Esophagus squamous epithelium (tissue), 5 donors: Measurements from ENCODE around the gene RAPGEF4. TPM values are rescaled to one million over a fixed set of nuclear protein-coding genes. Genes with fewer than 3 reads are reported as not detected.
A peak's percentile ranks its signal among the peaks of the same experiment; 100 is the strongest.

Source experiments
- DNase-seq: peaks from one replicate; lab custom pipeline; 2025; lab: John Stamatoyannopoulos, UW
- H3K27ac ChIP-seq, 4 donors: fragments of 200-600 bp; sonication (generic); one replicate each; pipeline ENCODE4 v1.5.1; 2016 to 2019; ENCODE audit warnings: mild to moderate bottlenecking in 1 of 4
- H3K27me3 ChIP-seq, 4 donors: fragments of 200-600 bp; sonication (generic); 1 replicate in 3 of 4; 2 replicates in 1 of 4; pipeline versions ENCODE4 v1.5.1 to v1.6.0; 2017 to 2021; ENCODE audit warnings: antibody characterized with exemption in 1 of 4
- H3K36me3 ChIP-seq, 3 donors: fragments of 200-600 bp; sonication (generic); one replicate each; pipeline ENCODE4 v1.5.1; 2016 to 2019
- H3K4me1 ChIP-seq, 3 donors: fragments of 200-600 bp; sonication (generic); one replicate each; pipeline ENCODE4 v1.5.1; 2017 to 2019
- H3K4me3 ChIP-seq, 4 donors: fragments of 200-600 bp; sonication (generic); 1 replicate in 3 of 4; 2 replicates in 1 of 4; pipeline ENCODE4 v1.5.1; 2016 to 2019; ENCODE audit warnings: mild to moderate bottlenecking in 2 of 4, moderate library complexity in 1 of 4
- H3K9me3 ChIP-seq, 3 donors: fragments of 200-600 bp; sonication (generic); one replicate each; pipeline ENCODE4 v1.5.1; 2016 to 2019
- CTCF ChIP-seq, 6 experiments: fragments of 450-650 bp in 4 of 6; fragments of 200-600 bp in 2 of 6; sonication (generic) in 2 of 6; IDR thresholded peaks; one replicate each; pipeline ENCODE4 v1.5.1; 2016 to 2019; ENCODE audit warnings: antibody characterized with exemption in 6 of 6, mild to moderate bottlenecking in 4 of 6, moderate library complexity in 4 of 6
- POLR2A ChIP-seq, 4 donors: fragments of 450-650 bp; IDR thresholded peaks; one replicate each; pipeline ENCODE4 v1.6.1; 2017; ENCODE audit warnings: antibody characterized with exemption in 4 of 4, mild to moderate bottlenecking in 4 of 4, moderate library complexity in 3 of 4
- WGBS, 2 donors: methylation state at CpG; one replicate each; pipeline ENCODE4 v1.1.5; 2018; 5-methylcytosine and 5-hydroxymethylcytosine counted together
- intact Hi-C: fragments of 100-400 bp; cut with DNase I; formaldehyde crosslinking; loops from one replicate; pipeline ENCODE4 v1.15.0; 2022
- total RNA-seq, 4 donors: library from RNA; depleted of rRNA; stranded (reverse); fragments of >200 nt; gene quantifications; one replicate each; pipeline ENCODE4 v1.1.0, GENCODE V29; 2016
- donor health status: DM: yes; HTN: yes; CAD: no.

The RAPGEF4 gene
- total RNA-seq, 4 donors from 2014 or later: 2.6 to 11.1 (median 2.9) TPM

DNA sequence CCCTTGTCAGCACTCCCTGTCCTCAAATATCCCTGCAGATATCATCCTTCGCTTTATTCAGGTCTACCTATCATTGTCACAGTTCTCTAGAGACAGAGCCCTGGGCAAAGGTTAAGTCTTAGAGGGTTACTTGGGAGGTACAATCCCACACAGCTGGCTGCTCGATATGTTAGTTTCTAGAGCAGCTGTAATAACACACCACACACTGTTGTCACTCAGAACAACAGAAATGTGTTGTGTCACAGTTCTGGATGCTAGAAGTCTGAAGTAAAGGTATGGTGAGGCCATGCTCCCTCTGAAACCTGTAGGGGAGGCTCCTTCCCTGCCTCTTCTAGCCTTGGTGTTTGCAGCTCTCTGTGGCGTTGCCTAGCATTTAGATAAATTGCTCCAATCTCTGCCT, 9.9 kb upstream of the RAPGEF4 start:
- TF ChIP-seq CTCF (IDR thresholded peaks at IDR 0.05) (no peak), POLR2A (IDR thresholded peaks at IDR 0.05) (no peak)
- WGBS, 2 donors: 63 to 92% methylated on average over 3 of the region's 3 CpGs
- Histone ChIP-seq H3K27me3 (peaks cover 0 to 4% (median under 1%) of the 10 kb centered on the region in 4 donors), H3K9me3 (no peaks in the 10 kb centered on the region), H3K27ac (no peak overlapping the region), H3K4me3 (no peak overlapping the region), H3K4me1 (no peaks in the 10 kb centered on the region), H3K36me3 (no peaks in the 10 kb centered on the region)
- DNase-seq: no peak
- intact Hi-C loops: no loop called here

DNA sequence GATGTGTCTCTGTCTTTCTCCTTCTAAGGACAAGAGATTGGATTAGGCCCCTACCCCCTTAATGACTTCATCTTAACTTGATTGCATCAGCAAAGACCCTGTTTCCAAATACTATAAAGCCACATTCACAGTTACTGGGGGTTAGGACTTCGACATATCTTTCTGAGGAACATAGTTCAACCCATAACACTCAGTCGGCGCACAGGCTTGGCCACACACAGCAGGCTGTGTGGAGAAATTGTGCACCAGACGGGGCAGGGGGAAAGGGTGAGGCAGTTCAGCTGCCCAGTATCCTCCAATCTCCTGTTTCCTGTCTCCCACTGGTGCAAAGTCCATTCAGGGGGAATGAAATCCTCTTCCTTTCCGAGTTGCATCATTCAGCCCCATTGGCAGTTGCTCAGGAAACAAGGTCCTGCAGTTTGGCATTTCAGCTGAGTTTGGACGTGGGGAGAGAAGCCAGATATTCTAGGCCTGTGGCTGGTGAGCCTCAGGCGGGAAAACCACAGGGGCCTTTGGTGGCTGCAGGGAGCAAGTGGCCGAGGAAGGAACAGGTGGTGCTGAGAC, 9.4 kb upstream of the RAPGEF4 start:
- Histone ChIP-seq H3K27me3 (peaks cover 0 to 7% (median 2%) of the 10 kb centered on the region in 4 donors), H3K9me3 (no peaks in the 10 kb centered on the region), H3K36me3 (no peaks in the 10 kb centered on the region), H3K27ac (no peak overlapping the region), H3K4me3 (no peak overlapping the region), H3K4me1 (no peaks in the 10 kb centered on the region)
- intact Hi-C loops: no loop called here
- no peak for DNase-seq
- TF ChIP-seq POLR2A (IDR thresholded peaks at IDR 0.05) (no peak), CTCF (IDR thresholded peaks at IDR 0.05) (no peak)
- WGBS, 2 donors: 71 to 74% methylated on average over 5 to 8 of the region's 8 CpGs

DNA sequence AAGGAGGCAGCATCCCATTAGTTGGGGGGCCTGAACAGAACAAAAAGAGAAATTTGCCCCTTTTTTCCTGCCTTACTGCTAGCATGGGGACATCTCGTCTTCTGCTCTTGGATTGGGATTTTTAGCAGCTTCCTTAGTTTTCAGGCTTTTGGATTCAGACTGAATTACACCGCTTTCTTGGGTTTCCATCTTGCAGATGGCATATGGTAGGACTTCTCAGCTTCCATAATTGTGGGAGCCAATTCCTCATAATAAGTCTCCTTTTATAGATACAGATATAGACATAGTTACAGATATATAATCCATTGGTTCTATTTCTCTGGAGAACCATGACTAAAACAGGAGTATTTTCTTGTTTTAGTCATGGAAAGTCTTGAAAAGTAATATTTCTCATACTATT, 5.2 kb upstream of the RAPGEF4 start:
- peaks cover 0 to 30% (median 3%) of the 10 kb centered on the region in 4 donors for H3K27me3 ChIP-seq
- no peak for DNase-seq
- no peaks in the 10 kb centered on the region for H3K9me3 ChIP-seq
- H3K27ac ChIP-seq: no peak overlapping the region
- TF ChIP-seq POLR2A (IDR thresholded peaks at IDR 0.05): no peak
- no peak overlapping the region for H3K4me3 ChIP-seq
- intact Hi-C loops: no loop called here
- H3K4me1 ChIP-seq: peaks cover 0 to 8% (median 6%) of the 10 kb centered on the region in 3 donors
- H3K36me3 ChIP-seq: no peaks in the 10 kb centered on the region
- WGBS, 2 donors: 84 to 95% methylated on average over 2 of the region's 2 CpGs

DNA sequence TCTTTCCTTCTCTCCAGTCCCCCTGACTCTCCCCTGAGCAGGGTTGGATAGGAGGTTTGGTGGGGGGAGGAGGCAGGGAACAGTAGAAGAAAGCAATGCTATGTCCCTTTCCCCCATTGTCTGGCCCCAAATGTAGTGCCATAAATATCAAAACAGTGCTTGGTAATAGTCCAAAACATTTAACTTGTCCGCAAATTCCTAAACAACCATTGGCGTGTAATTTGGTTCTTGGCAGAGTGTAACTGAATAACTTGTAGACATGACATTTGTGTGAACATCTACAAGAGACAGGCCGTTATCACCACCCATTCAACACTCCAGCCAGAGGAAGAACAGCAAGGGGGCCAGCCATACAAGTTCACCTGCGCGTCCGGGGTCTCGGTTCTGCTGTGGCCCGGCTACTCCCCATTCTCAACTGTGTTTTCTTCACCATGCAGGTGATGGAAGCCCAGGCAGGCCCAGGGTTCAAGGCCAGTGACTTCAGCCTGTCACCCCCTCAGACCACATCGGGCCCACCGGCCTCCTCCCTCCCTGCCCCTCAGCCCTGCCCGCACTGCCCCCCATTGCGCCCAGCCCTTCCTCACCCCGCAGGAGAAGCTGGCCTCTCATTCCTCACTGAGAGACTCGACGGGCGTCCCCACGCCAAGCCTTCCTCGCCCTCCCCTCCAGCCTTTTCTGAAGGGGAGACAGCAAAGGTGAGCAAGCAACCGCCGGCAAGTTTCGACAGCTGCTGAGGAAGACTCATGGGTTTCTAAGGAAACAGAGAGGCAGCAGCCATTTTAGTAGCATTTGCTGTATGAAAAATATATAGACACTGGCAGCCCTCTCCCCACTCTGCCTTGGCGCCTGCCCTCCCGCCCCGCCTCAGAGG, 699 bp upstream of the RAPGEF4 start:
- no peak for DNase-seq
- WGBS, 2 donors: 42 to 43% methylated on average over 13 to 16 of the region's 24 CpGs
- H3K36me3 ChIP-seq: no peaks in the 10 kb centered on the region
- H3K4me3 ChIP-seq: peak overlapping the region; percentile 48 to 76 (median 61)
- intact Hi-C loops: no loop called here
- H3K9me3 ChIP-seq: no peaks in the 10 kb centered on the region
- peak overlapping the region in 2 of 4 donors; percentile 21 to 52 for H3K27ac ChIP-seq
- peaks cover 0 to 19% (median 16%) of the 10 kb centered on the region in 3 donors for H3K4me1 ChIP-seq
- no peak for TF ChIP-seq POLR2A (IDR thresholded peaks at IDR 0.05)
- TF ChIP-seq CTCF (IDR thresholded peaks at IDR 0.05): no peak
- peaks cover 0 to 48% (median 3%) of the 10 kb centered on the region in 4 donors for H3K27me3 ChIP-seq

- 37 to 45% methylated on average over 10 to 16 of the region's 16 CpGs for WGBS, 2 donors
- Histone ChIP-seq H3K9me3 (no peaks in the 10 kb centered on the region), H3K27me3 (peaks cover 0 to 38% (median 1%) of the 10 kb centered on the region in 4 donors), H3K4me1 (peaks cover 0 to 19% (median 16%) of the 10 kb centered on the region in 3 donors), H3K27ac (no peak overlapping the region), H3K36me3 (no peaks in the 10 kb centered on the region), H3K4me3 (peak overlapping the region; percentile 48 to 76 (median 61))
- intact Hi-C loops: no loop called here
- DNase-seq: no peak
- TF ChIP-seq POLR2A (IDR thresholded peaks at IDR 0.05) (no peak), CTCF (IDR thresholded peaks at IDR 0.05) (no peak)
Observed at GRCh38 chr2:172736424-172737174, 954 bp downstream of the RAPGEF4 start.
